HL-60 (cell line): ENCODE data around the gene NKD2.

Experiments
- DNase-seq, 2 experiments: peaks; one replicate each; pipeline ENCODE4 v3.0.0-alpha.2; 2010 to 2020; ENCODE audit warnings: low read depth in 1 of 2, low spot score in 1 of 2
- H3K27ac ChIP-seq: fragments of 250-450 bp; sonication (Bioruptor Pico); replicated peaks from 2 replicates; pipeline ENCODE4 v1.5.1; 2020; ENCODE audit warnings: mild to moderate bottlenecking, moderate library complexity
- H3K27me3 ChIP-seq: fragments of 250-450 bp; sonication (Bioruptor Pico); 2 replicates; pipeline ENCODE4 v1.5.1; 2021; ENCODE audit warnings: mild to moderate bottlenecking, moderate library complexity; ENCODE audit not compliant: insufficient read depth, poor library complexity, severe bottlenecking
- H3K4me3 ChIP-seq: replicated peaks from 2 replicates; pipeline ENCODE4 v1.5.1; 2011; ENCODE audit warnings: mild to moderate bottlenecking, control low read depth, low read length; ENCODE audit not compliant: insufficient read depth
- CTCF ChIP-seq: IDR thresholded peaks from one replicate; pipeline ENCODE4 v1.5.1; 2011; ENCODE audit warnings: low read length, control low read depth, inconsistent platforms; ENCODE audit not compliant: insufficient read depth
- GABPA ChIP-seq: IDR thresholded peaks from 2 replicates; pipeline ENCODE4 v1.6.1; 2012; ENCODE audit warnings: low read depth
- POLR2AphosphoS5 ChIP-seq: IDR thresholded peaks from 2 replicates; pipeline ENCODE4 v1.6.1; 2012; ENCODE audit warnings: low read depth
- SPI1 ChIP-seq: IDR thresholded peaks from 2 replicates; pipeline ENCODE4 v1.6.1; 2012; ENCODE audit warnings: low read depth, mild to moderate bottlenecking, borderline replicate concordance
- TF ChIP-seq, protein P1 (sequence below): IDR thresholded peaks from 2 replicates; pipeline ENCODE4 v1.6.1; 2012; ENCODE audit warnings: low read depth; ENCODE audit not compliant: insufficient replicate concordance

The NKD2 gene

GRCh38 chr5:964821-965220, 43.8 kb upstream of the NKD2 start:
- Histone ChIP-seq H3K4me3 (no peak overlapping the region), H3K27ac (peak overlapping the region; percentile 50; the same call in 1 of the 2 replicates), H3K27me3 (peaks cover 2% of the 10 kb centered on the region)
- no peak for TF ChIP-seq SPI1
- no peak for TF ChIP-seq GABPA
- no peak for TF ChIP-seq CTCF
- TF ChIP-seq POLR2AphosphoS5: no peak
- TF ChIP-seq, protein P1, sequence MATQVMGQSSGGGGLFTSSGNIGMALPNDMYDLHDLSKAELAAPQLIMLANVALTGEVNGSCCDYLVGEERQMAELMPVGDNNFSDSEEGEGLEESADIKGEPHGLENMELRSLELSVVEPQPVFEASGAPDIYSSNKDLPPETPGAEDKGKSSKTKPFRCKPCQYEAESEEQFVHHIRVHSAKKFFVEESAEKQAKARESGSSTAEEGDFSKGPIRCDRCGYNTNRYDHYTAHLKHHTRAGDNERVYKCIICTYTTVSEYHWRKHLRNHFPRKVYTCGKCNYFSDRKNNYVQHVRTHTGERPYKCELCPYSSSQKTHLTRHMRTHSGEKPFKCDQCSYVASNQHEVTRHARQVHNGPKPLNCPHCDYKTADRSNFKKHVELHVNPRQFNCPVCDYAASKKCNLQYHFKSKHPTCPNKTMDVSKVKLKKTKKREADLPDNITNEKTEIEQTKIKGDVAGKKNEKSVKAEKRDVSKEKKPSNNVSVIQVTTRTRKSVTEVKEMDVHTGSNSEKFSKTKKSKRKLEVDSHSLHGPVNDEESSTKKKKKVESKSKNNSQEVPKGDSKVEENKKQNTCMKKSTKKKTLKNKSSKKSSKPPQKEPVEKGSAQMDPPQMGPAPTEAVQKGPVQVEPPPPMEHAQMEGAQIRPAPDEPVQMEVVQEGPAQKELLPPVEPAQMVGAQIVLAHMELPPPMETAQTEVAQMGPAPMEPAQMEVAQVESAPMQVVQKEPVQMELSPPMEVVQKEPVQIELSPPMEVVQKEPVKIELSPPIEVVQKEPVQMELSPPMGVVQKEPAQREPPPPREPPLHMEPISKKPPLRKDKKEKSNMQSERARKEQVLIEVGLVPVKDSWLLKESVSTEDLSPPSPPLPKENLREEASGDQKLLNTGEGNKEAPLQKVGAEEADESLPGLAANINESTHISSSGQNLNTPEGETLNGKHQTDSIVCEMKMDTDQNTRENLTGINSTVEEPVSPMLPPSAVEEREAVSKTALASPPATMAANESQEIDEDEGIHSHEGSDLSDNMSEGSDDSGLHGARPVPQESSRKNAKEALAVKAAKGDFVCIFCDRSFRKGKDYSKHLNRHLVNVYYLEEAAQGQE: no peak
- DNase-seq: no peak

DNA sequence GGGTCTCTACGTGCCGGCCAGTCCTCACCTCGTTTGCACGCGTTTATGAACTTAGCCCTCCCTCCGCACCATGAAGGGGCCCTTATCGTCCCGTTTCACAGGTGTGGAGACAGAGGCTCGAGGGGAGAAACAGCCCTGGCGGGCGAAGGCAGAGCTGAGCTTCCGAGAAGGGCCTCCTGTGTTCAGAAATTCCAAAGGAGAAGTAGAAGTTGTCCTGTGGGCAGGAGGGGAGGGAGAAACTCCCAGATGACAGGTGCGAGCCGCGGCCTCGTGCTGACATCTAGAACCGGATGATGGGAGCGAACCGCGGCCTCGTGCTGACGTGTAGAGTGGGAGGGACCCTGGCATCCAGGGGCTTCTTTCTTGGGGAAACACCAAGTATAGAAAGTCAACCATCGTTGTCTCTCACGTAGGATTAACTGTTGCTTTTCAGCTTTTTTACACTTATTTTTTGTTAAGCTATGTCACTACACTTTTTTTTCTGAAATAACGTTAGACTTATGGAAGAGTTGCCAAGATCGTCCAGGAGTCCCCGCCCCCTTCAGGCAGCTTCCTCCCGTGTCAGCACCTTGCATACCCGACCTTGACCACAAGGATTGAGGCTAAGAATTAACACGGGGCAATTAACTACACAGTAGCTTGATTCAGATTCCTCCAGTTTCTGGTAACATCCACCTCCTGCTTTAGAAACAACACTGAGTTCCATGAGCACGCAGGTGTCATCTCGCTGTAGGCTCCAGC, 42.8 kb upstream of the NKD2 start:
- no peak for DNase-seq
- H3K27ac ChIP-seq: no peak overlapping the region
- no peak overlapping the region for H3K4me3 ChIP-seq
- TF ChIP-seq CTCF (no peak), SPI1 (no peak), GABPA (no peak), POLR2AphosphoS5 (no peak)
- peaks cover 2% of the 10 kb centered on the region for H3K27me3 ChIP-seq

- no peak overlapping the region for H3K27ac ChIP-seq
- H3K4me3 ChIP-seq: no peak overlapping the region
- H3K27me3 ChIP-seq: peaks cover 2% of the 10 kb centered on the region
- DNase-seq: no peak
- no peak for TF ChIP-seq CTCF
- TF ChIP-seq GABPA: no peak
- TF ChIP-seq, protein P1: no peak
- TF ChIP-seq POLR2AphosphoS5: no peak
- TF ChIP-seq SPI1: no peak
Observed at GRCh38 chr5:966345-966710, 42.3 kb upstream of the NKD2 start.
